ENCODE results near the gene LGALS8.
A peak's percentile ranks its signal among the peaks of the same experiment; 100 is the strongest.

The LGALS8 gene

GRCh38 chr1:236509203-236509602, 14.6 kb upstream of the LGALS8 start:
- DNase-seq (ENCODE audit: low read depth in 2 of 2): no peak

- DNase-seq (ENCODE audit: low read depth in 2 of 2): no peak
Observed at GRCh38 chr1:236509647-236510401, 14.0 kb upstream of the LGALS8 start.

GRCh38 chr1:236511735-236512418, 11.9 kb upstream of the LGALS8 start:
- no peak for DNase-seq (ENCODE audit: low read depth in 2 of 2)

- DNase-seq (ENCODE audit: low read depth in 2 of 2): no peak
Observed at GRCh38 chr1:236514703-236515442, 8.9 kb upstream of the LGALS8 start.

- DNase-seq (ENCODE audit: low read depth in 2 of 2): no peak
Observed at GRCh38 chr1:236515443-236515958, 8.3 kb upstream of the LGALS8 start.

GRCh38 chr1:236516929-236517704, 6.7 kb upstream of the LGALS8 start:
- DNase-seq (ENCODE audit: low read depth in 2 of 2): no peak

GRCh38 chr1:236518322-236518721, 5.5 kb upstream of the LGALS8 start:
- no peak for DNase-seq (ENCODE audit: low read depth in 2 of 2)

GRCh38 chr1:236520445-236521005, 3.3 kb upstream of the LGALS8 start:
- DNase-seq (ENCODE audit: low read depth in 2 of 2): no peak

- no peak for DNase-seq (ENCODE audit: low read depth in 2 of 2)
Observed at GRCh38 chr1:236522937-236523703, 662 bp upstream of the LGALS8 start.

GRCh38 chr1:236524142-236524894, 536 bp downstream of the LGALS8 start:
- DNase-seq (ENCODE audit: low read depth in 2 of 2): peak in 1 of 2 donors; percentile 40

- no peak for DNase-seq (ENCODE audit: low read depth in 2 of 2)
Observed at GRCh38 chr1:236524895-236525184, 1.1 kb downstream of the LGALS8 start.

GRCh38 chr1:236526079-236526478, 2.3 kb downstream of the LGALS8 start:
- no peak for DNase-seq (ENCODE audit: low read depth in 2 of 2)

- DNase-seq (ENCODE audit: low read depth in 2 of 2): no peak
Observed at GRCh38 chr1:236530286-236530685, 6.5 kb downstream of the LGALS8 start.

GRCh38 chr1:236530959-236531358, 7.2 kb downstream of the LGALS8 start:
- no peak for DNase-seq (ENCODE audit: low read depth in 2 of 2)

GRCh38 chr1:236532850-236533249, 9.1 kb downstream of the LGALS8 start:
- DNase-seq (ENCODE audit: low read depth in 2 of 2): no peak

- peak; percentile 16 to 40 for DNase-seq (ENCODE audit: low read depth in 2 of 2)
Observed at GRCh38 chr1:236534151-236534651, 10.4 kb downstream of the LGALS8 start.

GRCh38 chr1:236535190-236535589, 11.4 kb downstream of the LGALS8 start:
- DNase-seq (ENCODE audit: low read depth in 2 of 2): no peak

GRCh38 chr1:236535662-236536161, 11.9 kb downstream of the LGALS8 start:
- DNase-seq (ENCODE audit: low read depth in 2 of 2): no peak

GRCh38 chr1:236536540-236536939, 12.8 kb downstream of the LGALS8 start:
- DNase-seq (ENCODE audit: low read depth in 2 of 2): no peak

All from stimulated activated CD4-positive, alpha-beta T cell treated with anti-CD3 and anti-CD28 coated beads, Interleukin-4, amount 100 ng/mL, for 48 hours (primary cell).